DMS 273 (cell line): ENCODE results near the gene NLRP6.
"Not testable (repeated sequence)": the region's sequence is repeated elsewhere in the genome, so short reads cannot be mapped to it uniquely, and the experiment has no call there.

ENCODE experiments used
- DNase-seq: peaks from one replicate; lab custom pipeline; 2025; ENCODE audit not compliant: unreplicated experiment; lab: John Stamatoyannopoulos, UW

NLRP6 gene

GRCh38 chr11:281486-282161, 3.4 kb downstream of the NLRP6 start:
- no peak for DNase-seq

- no peak for DNase-seq
Measured at GRCh38 chr11:282171-282570, 4.0 kb downstream of the NLRP6 start.

- DNase-seq: no peak
Measured at GRCh38 chr11:282630-283360, 4.6 kb downstream of the NLRP6 start.

GRCh38 chr11:283405-284104, 5.3 kb downstream of the NLRP6 start:
- DNase-seq: no peak

- DNase-seq: no peak
Measured at GRCh38 chr11:284105-285020, 6.2 kb downstream of the NLRP6 start.

GRCh38 chr11:285021-285893, 7.0 kb downstream of the NLRP6 start:
- DNase-seq: no peak

- no peak for DNase-seq
Measured at GRCh38 chr11:285894-286220, 7.7 kb downstream of the NLRP6 start.

- not testable (repeated sequence) for DNase-seq
Measured at GRCh38 chr11:286977-287820, 9.0 kb downstream of the NLRP6 start.

GRCh38 chr11:287821-288477, 9.7 kb downstream of the NLRP6 start:
- no peak for DNase-seq

- peak; percentile 46 for DNase-seq
Measured at GRCh38 chr11:288478-289397, 10.5 kb downstream of the NLRP6 start, which contains the start of gene PGGHG. TSS of gene PGGHG (plus strand) at chr11:289126. CDS start at chr11:289817, 691 bp downstream.

GRCh38 chr11:289398-289711, 11.1 kb downstream of the NLRP6 start:
- DNase-seq: no peak

- no peak for DNase-seq
Measured at GRCh38 chr11:289712-290620, 11.8 kb downstream of the NLRP6 start.

- no peak for DNase-seq
Measured at GRCh38 chr11:290621-291231, 12.5 kb downstream of the NLRP6 start.

- no peak for DNase-seq
Measured at GRCh38 chr11:291281-292210, 13.3 kb downstream of the NLRP6 start.
